ENCODE data around the gene KCNQ5. TPM values are rescaled to one million over a fixed set of nuclear protein-coding genes. Genes with fewer than 3 reads are reported as not detected.

KCNQ5 gene
- total and polyA plus RNA-seq, 2 donors = 1.8 to 3.0 TPM

GRCh38 chr6:73017476-73017875, 395.6 kb downstream of the KCNQ5 start:
- 25% methylated on average over 2 of the region's 2 CpGs for WGBS

GRCh38 chr6:73024598-73024997, 402.7 kb downstream of the KCNQ5 start:
- Histone ChIP-seq H3K4me3 (ENCODE audit: low read depth, low read length) (no peak overlapping the region), H3K27ac (ENCODE audit: low read depth) (no peak overlapping the region), H3K36me3 (ENCODE audit: insufficient read depth) (peaks cover 1% of the 10 kb centered on the region), H3K4me1 (ENCODE audit: insufficient read depth) (no peaks in the 10 kb centered on the region)
- 78% methylated on average over 1 of the region's 1 CpG for WGBS
- no peak for DNase-seq (ENCODE audit: extremely low spot score)

More at GRCh38 chr6:73017476-73017875, 395.6 kb downstream of the KCNQ5 start:
- H3K4me3 ChIP-seq (ENCODE audit: low read depth, low read length) = no peak overlapping the region
- H3K36me3 ChIP-seq (ENCODE audit: insufficient read depth) = peaks cover 1% of the 10 kb centered on the region
- DNase-seq (ENCODE audit: extremely low spot score) = peak; percentile 28
- no peak overlapping the region for H3K27ac ChIP-seq (ENCODE audit: low read depth)
- H3K4me1 ChIP-seq (ENCODE audit: insufficient read depth) = no peaks in the 10 kb centered on the region

GRCh38 chr6:73027691-73028090, 405.8 kb downstream of the KCNQ5 start:
- no peak for DNase-seq (ENCODE audit: extremely low spot score)
- Histone ChIP-seq H3K27ac (ENCODE audit: low read depth) (no peak overlapping the region), H3K4me3 (ENCODE audit: low read depth, low read length) (no peak overlapping the region), H3K4me1 (ENCODE audit: insufficient read depth) (no peaks in the 10 kb centered on the region), H3K36me3 (ENCODE audit: insufficient read depth) (no peaks in the 10 kb centered on the region)

- no peak overlapping the region for H3K4me3 ChIP-seq (ENCODE audit: low read depth, low read length)
- WGBS = 38% methylated on average over 8 of the region's 8 CpGs
- H3K4me1 ChIP-seq (ENCODE audit: insufficient read depth) = no peaks in the 10 kb centered on the region
- H3K27ac ChIP-seq (ENCODE audit: low read depth) = no peak overlapping the region
- no peaks in the 10 kb centered on the region for H3K36me3 ChIP-seq (ENCODE audit: insufficient read depth)
- no peak for DNase-seq (ENCODE audit: extremely low spot score)
Observed at GRCh38 chr6:73028124-73028766, 406.4 kb downstream of the KCNQ5 start.

GRCh38 chr6:73028893-73029450, 407.1 kb downstream of the KCNQ5 start:
- H3K36me3 ChIP-seq (ENCODE audit: insufficient read depth) = no peaks in the 10 kb centered on the region

GRCh38 chr6:73030257-73030656, 408.4 kb downstream of the KCNQ5 start:
- Histone ChIP-seq H3K4me3 (ENCODE audit: low read depth, low read length) (no peak overlapping the region), H3K27ac (ENCODE audit: low read depth) (no peak overlapping the region), H3K36me3 (ENCODE audit: insufficient read depth) (no peaks in the 10 kb centered on the region), H3K4me1 (ENCODE audit: insufficient read depth) (no peaks in the 10 kb centered on the region)
- DNase-seq (ENCODE audit: extremely low spot score) = no peak

More at GRCh38 chr6:73028893-73029450, 407.1 kb downstream of the KCNQ5 start:
- no peak for DNase-seq (ENCODE audit: extremely low spot score)
- Histone ChIP-seq H3K4me3 (ENCODE audit: low read depth, low read length) (no peak overlapping the region), H3K27ac (ENCODE audit: low read depth) (no peak overlapping the region), H3K4me1 (ENCODE audit: insufficient read depth) (no peaks in the 10 kb centered on the region)
- WGBS = 64% methylated on average over 2 of the region's 2 CpGs

- H3K27ac ChIP-seq (ENCODE audit: low read depth) = no peak overlapping the region
Observed at GRCh38 chr6:73030791-73031782, 409.2 kb downstream of the KCNQ5 start.

GRCh38 chr6:73032586-73032985, 410.7 kb downstream of the KCNQ5 start:
- H3K36me3 ChIP-seq (ENCODE audit: insufficient read depth) = no peaks in the 10 kb centered on the region
- WGBS = 90% methylated on average over 2 of the region's 2 CpGs
- no peak overlapping the region for H3K27ac ChIP-seq (ENCODE audit: low read depth)
- H3K4me3 ChIP-seq (ENCODE audit: low read depth, low read length) = no peak overlapping the region
- H3K4me1 ChIP-seq (ENCODE audit: insufficient read depth) = no peaks in the 10 kb centered on the region
- no peak for DNase-seq (ENCODE audit: extremely low spot score)

More at GRCh38 chr6:73030791-73031782, 409.2 kb downstream of the KCNQ5 start:
- H3K4me3 ChIP-seq (ENCODE audit: low read depth, low read length) = no peak overlapping the region
- no peaks in the 10 kb centered on the region for H3K4me1 ChIP-seq (ENCODE audit: insufficient read depth)
- 68% methylated on average over 9 of the region's 9 CpGs for WGBS
- DNase-seq (ENCODE audit: extremely low spot score) = no peak
- no peaks in the 10 kb centered on the region for H3K36me3 ChIP-seq (ENCODE audit: insufficient read depth)

- Histone ChIP-seq H3K4me3 (ENCODE audit: low read depth, low read length) (no peak overlapping the region), H3K36me3 (ENCODE audit: insufficient read depth) (no peaks in the 10 kb centered on the region), H3K4me1 (ENCODE audit: insufficient read depth) (no peaks in the 10 kb centered on the region), H3K27ac (ENCODE audit: low read depth) (no peak overlapping the region)
- 90% methylated on average over 4 of the region's 4 CpGs for WGBS
- DNase-seq (ENCODE audit: extremely low spot score) = no peak
Observed at GRCh38 chr6:73036689-73037088, 414.8 kb downstream of the KCNQ5 start.

GRCh38 chr6:73041051-73041450, 419.2 kb downstream of the KCNQ5 start:
- no peak for DNase-seq (ENCODE audit: extremely low spot score)
- H3K27ac ChIP-seq (ENCODE audit: low read depth) = no peak overlapping the region
- H3K36me3 ChIP-seq (ENCODE audit: insufficient read depth) = no peaks in the 10 kb centered on the region
- 58% methylated on average over 3 of the region's 3 CpGs for WGBS
- no peaks in the 10 kb centered on the region for H3K4me1 ChIP-seq (ENCODE audit: insufficient read depth)
- no peak overlapping the region for H3K4me3 ChIP-seq (ENCODE audit: low read depth, low read length)

- 100% methylated on average over 1 of the region's 1 CpG for WGBS
- no peak overlapping the region for H3K4me3 ChIP-seq (ENCODE audit: low read depth, low read length)
- no peak for DNase-seq (ENCODE audit: extremely low spot score)
- H3K36me3 ChIP-seq (ENCODE audit: insufficient read depth) = no peaks in the 10 kb centered on the region
- no peak overlapping the region for H3K27ac ChIP-seq (ENCODE audit: low read depth)
- no peaks in the 10 kb centered on the region for H3K4me1 ChIP-seq (ENCODE audit: insufficient read depth)
Observed at GRCh38 chr6:73042892-73043291, 421.0 kb downstream of the KCNQ5 start.

- WGBS = 85% methylated on average over 1 of the region's 1 CpG
- no peak overlapping the region for H3K27ac ChIP-seq (ENCODE audit: low read depth)
- no peaks in the 10 kb centered on the region for H3K4me1 ChIP-seq (ENCODE audit: insufficient read depth)
- DNase-seq (ENCODE audit: extremely low spot score) = no peak
- H3K4me3 ChIP-seq (ENCODE audit: low read depth, low read length) = no peak overlapping the region
- no peaks in the 10 kb centered on the region for H3K36me3 ChIP-seq (ENCODE audit: insufficient read depth)
Observed at GRCh38 chr6:73043446-73043845, 421.6 kb downstream of the KCNQ5 start.

GRCh38 chr6:73045609-73046008, 423.7 kb downstream of the KCNQ5 start:
- Histone ChIP-seq H3K4me1 (ENCODE audit: insufficient read depth) (no peaks in the 10 kb centered on the region), H3K4me3 (ENCODE audit: low read depth, low read length) (no peak overlapping the region)
- 54% methylated on average over 2 of the region's 2 CpGs for WGBS

GRCh38 chr6:73047801-73048200, 425.9 kb downstream of the KCNQ5 start:
- DNase-seq (ENCODE audit: extremely low spot score) = no peak
- H3K4me1 ChIP-seq (ENCODE audit: insufficient read depth) = no peaks in the 10 kb centered on the region
- 31% methylated on average over 2 of the region's 2 CpGs for WGBS
- H3K36me3 ChIP-seq (ENCODE audit: insufficient read depth) = no peaks in the 10 kb centered on the region
- H3K4me3 ChIP-seq (ENCODE audit: low read depth, low read length) = no peak overlapping the region
- no peak overlapping the region for H3K27ac ChIP-seq (ENCODE audit: low read depth)

More at GRCh38 chr6:73045609-73046008, 423.7 kb downstream of the KCNQ5 start:
- H3K36me3 ChIP-seq (ENCODE audit: insufficient read depth) = no peaks in the 10 kb centered on the region
- DNase-seq (ENCODE audit: extremely low spot score) = no peak
- no peak overlapping the region for H3K27ac ChIP-seq (ENCODE audit: low read depth)

Data from urinary bladder (tissue), 4 donors.